Activated CD4-positive, alpha-beta T cell treated with anti-CD3 and anti-CD28 coated beads, Interleukin-2, amount 50 U/mL, for 16 hours (primary cell): ENCODE results near the gene NYAP1.
"Not testable (repeated sequence)": the region's sequence is repeated elsewhere in the genome, so short reads cannot be mapped to it uniquely, and the experiment has no call there.

ENCODE experiments used
- DNase-seq: peaks from one replicate; pipeline ENCODE4 v3.0.0-alpha.2; 2020

NYAP1 gene

GRCh38 chr7:100484673-100485045 lies 932 bp downstream of the NYAP1 start:
- DNase-seq = no peak

GRCh38 chr7:100485471-100485876 lies 1.7 kb downstream of the NYAP1 start:
- no peak for DNase-seq

GRCh38 chr7:100486111-100486636 lies 2.4 kb downstream of the NYAP1 start:
- DNase-seq = no peak

GRCh38 chr7:100486753-100487446 lies 3.2 kb downstream of the NYAP1 start:
- no peak for DNase-seq

- DNase-seq = no peak
Observed at GRCh38 chr7:100488333-100489095, 4.8 kb downstream of the NYAP1 start.

- no peak for DNase-seq
Observed at GRCh38 chr7:100489121-100489520, 5.4 kb downstream of the NYAP1 start.

GRCh38 chr7:100489824-100490223 lies 6.1 kb downstream of the NYAP1 start:
- peak; percentile 57 for DNase-seq

- DNase-seq = no peak
Observed at GRCh38 chr7:100490483-100491191, 6.9 kb downstream of the NYAP1 start.

- DNase-seq = no peak
Observed at GRCh38 chr7:100491192-100491578, 7.5 kb downstream of the NYAP1 start.

GRCh38 chr7:100492738-100493475 lies 9.2 kb downstream of the NYAP1 start:
- DNase-seq = no peak

- peak; percentile 42 for DNase-seq
Observed at GRCh38 chr7:100493476-100494264, 9.9 kb downstream of the NYAP1 start.

- DNase-seq = no peak
Observed at GRCh38 chr7:100496509-100496908, 12.8 kb downstream of the NYAP1 start.

- DNase-seq = not testable (repeated sequence)
Observed at GRCh38 chr7:100500743-100501142, 17.0 kb downstream of the NYAP1 start.

GRCh38 chr7:100504031-100504430 lies 20.3 kb downstream of the NYAP1 start:
- DNase-seq = not testable (repeated sequence)

- no peak for DNase-seq
Observed at GRCh38 chr7:100504887-100505611, 21.3 kb downstream of the NYAP1 start.

GRCh38 chr7:100506356-100506923 lies 22.7 kb downstream of the NYAP1 start:
- DNase-seq = no peak

- DNase-seq = no peak
Observed at GRCh38 chr7:100509231-100509630, 25.5 kb downstream of the NYAP1 start.

- DNase-seq = no peak
Observed at GRCh38 chr7:100510437-100511239, 26.9 kb downstream of the NYAP1 start.

- no peak for DNase-seq
Observed at GRCh38 chr7:100513212-100513810, 29.6 kb downstream of the NYAP1 start.
